Fibroblast of the aortic adventitia (primary cell): ENCODE measurements around the gene MYRIP. TPM values are rescaled to one million over a fixed set of nuclear protein-coding genes. Genes with fewer than 3 reads are reported as not detected.
"Not testable (repeated sequence)": the region's sequence is repeated elsewhere in the genome, so short reads cannot be mapped to it uniquely, and the experiment has no call there.

Experiments
- DNase-seq: peaks from one replicate; pipeline ENCODE4 v3.0.0-alpha.2; 2010; ENCODE audit warnings: low read depth
- H3K4me3 ChIP-seq: 2 replicates; pipeline ENCODE4 v1.5.1; 2011; ENCODE audit warnings: low read depth, mild to moderate bottlenecking, control low read depth, low read length, moderate library complexity
- CTCF ChIP-seq: IDR thresholded peaks from 2 replicates; pipeline ENCODE4 v1.5.1; 2011; ENCODE audit warnings: mild to moderate bottlenecking, low read length, control low read depth, inconsistent platforms; ENCODE audit not compliant: insufficient read depth
- total RNA-seq: library from RNA; depleted of rRNA; stranded (reverse); fragments of >200 nt; gene quantifications from 2 replicates; pipeline ENCODE4 v1.2.3, GENCODE V29; 2012; ENCODE audit warnings: low replicate concordance

The MYRIP gene
- total RNA-seq, 1 donor, result 8.6 TPM

- DNase-seq, result peak; percentile 66
- no peak for TF ChIP-seq CTCF
- H3K4me3 ChIP-seq, result no peak overlapping the region
Observed at GRCh38 chr3:40057077-40057476, 247.7 kb downstream of the MYRIP start.

GRCh38 chr3:40057786-40058185, 248.4 kb downstream of the MYRIP start:
- no peak for DNase-seq
- TF ChIP-seq CTCF, result no peak
- H3K4me3 ChIP-seq, result no peak overlapping the region

- H3K4me3 ChIP-seq, result no peak overlapping the region
- no peak for TF ChIP-seq CTCF
- DNase-seq, result no peak
Observed at GRCh38 chr3:40068636-40069035, 259.2 kb downstream of the MYRIP start.

DNA sequence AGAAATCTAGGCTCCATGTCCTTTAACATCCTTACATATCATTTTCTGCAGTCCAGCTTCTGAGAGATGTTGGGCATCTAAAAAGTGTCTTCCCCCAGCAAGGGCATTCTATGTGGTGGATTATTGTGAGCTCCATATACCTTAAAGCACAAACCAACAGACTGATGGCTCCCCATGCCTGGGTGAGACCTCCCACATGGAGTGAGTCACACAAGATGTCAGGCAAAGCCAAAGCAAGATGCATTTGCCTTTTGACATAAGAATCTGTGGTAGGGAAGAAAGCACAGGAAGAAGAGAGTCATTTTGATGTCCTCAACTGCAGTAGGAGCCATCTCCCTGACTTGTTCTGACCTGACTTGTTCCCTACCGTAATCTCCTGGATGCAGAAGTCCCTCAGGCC, 261.4 kb downstream of the MYRIP start:
- H3K4me3 ChIP-seq, result no peak overlapping the region
- no peak for TF ChIP-seq CTCF
- DNase-seq, result no peak

- no peak for DNase-seq
- no peak for TF ChIP-seq CTCF
- H3K4me3 ChIP-seq, result no peak overlapping the region
Observed at GRCh38 chr3:40071683-40072238, 262.4 kb downstream of the MYRIP start.

DNA sequence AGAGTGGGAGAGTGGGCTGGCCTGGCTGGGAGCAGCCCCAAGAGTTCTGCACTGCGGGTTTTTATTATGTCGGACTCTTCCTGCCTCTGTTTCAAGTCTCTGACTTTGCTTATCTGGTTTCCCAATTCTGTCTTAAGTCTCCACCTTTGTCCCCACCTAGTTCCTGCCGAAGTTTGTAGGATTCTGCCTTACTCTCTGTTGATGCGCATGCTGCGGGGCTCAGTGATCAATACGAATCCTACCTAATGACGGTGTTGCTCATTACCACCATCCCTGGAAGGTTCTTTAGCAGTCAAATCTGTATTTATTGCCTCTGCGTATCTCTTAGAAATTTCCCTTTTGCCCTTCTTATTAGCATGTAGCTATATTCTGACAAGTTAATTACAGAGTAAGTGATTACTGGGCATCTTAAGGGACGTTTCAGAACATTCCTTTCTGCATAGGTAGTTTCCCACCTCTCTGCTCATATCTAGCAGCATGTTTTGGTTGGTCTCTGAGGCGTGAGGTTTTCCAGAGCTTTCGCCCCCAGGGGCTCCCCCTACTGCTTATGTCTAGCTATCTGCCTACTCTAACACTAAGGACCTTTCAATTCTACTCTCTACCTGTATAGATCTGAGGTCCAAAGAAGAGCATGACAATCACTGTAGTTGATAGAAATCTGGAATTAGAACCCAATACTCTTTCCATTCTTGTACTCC, 264.1 kb downstream of the MYRIP start:
- TF ChIP-seq CTCF, result no peak
- no peak for DNase-seq
- H3K4me3 ChIP-seq, result no peak overlapping the region

GRCh38 chr3:40077139-40077538, 267.7 kb downstream of the MYRIP start:
- DNase-seq, H3K4me3 ChIP-seq: not testable (repeated sequence)

DNA sequence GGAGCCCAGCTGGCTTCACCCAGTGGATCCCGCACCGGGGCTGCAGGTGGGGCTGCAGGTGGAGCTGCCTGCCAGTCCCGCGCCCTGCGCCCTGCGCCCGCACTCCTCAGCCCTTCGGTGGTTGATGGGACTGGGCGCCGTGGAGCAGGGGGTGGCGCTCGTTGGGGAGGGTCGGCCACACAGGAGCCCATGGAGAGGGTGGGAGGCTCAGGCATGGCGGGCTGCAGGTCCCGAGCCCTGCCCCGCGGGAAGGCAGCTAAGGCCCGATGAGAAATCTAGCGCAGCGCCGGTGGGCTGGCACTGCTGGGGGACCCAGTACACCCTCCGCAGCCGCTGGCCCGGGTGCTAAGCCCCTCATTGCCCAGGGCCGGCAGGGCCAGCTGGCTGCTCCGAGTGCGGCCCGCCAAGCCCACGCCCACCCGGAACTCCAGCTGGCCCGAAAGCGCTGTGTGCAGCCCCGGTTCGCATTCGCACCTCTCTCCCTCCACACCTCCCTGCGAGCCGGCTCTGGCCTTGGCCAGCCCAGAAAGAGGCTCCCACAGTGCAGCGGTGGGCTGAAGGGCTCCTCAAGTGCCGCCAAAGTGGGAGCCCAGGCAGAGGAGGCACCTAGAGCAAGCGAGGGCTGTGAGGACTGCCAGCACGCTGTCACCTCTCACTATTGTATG, 268.6 kb downstream of the MYRIP start:
- not testable (repeated sequence) for H3K4me3 ChIP-seq, DNase-seq
